ENCODE measurements around the gene BRSK1.
A peak's percentile ranks its signal among the peaks of the same experiment; 100 is the strongest.

The BRSK1 gene

GRCh38 chr19:55254625-55254977 lies 29.2 kb upstream of the BRSK1 start:
- no peak for DNase-seq

GRCh38 chr19:55255618-55256423 lies 28.0 kb upstream of the BRSK1 start:
- DNase-seq: no peak

GRCh38 chr19:55256562-55257460 lies 27.0 kb upstream of the BRSK1 start:
- no peak for DNase-seq

- peak; percentile 16 for DNase-seq
Observed at GRCh38 chr19:55257461-55258420, 26.1 kb upstream of the BRSK1 start.

- no peak for DNase-seq
Observed at GRCh38 chr19:55258476-55258827, 25.3 kb upstream of the BRSK1 start.

- DNase-seq: peak; percentile 99
Observed at GRCh38 chr19:55258828-55259539, 24.8 kb upstream of the BRSK1 start, which contains the start of gene PPP6R1. PPP6R1 (minus strand) TSS chr19:55259017; CDS start chr19:55247103, 11,914 bp downstream.

GRCh38 chr19:55259540-55260210 lies 24.1 kb upstream of the BRSK1 start:
- peak; percentile 16 for DNase-seq

- peak; percentile 98 for DNase-seq
Observed at GRCh38 chr19:55261671-55262126, 22.1 kb upstream of the BRSK1 start.

GRCh38 chr19:55262359-55262758 lies 21.4 kb upstream of the BRSK1 start:
- no peak for DNase-seq

- no peak for DNase-seq
Observed at GRCh38 chr19:55264531-55264930, 19.3 kb upstream of the BRSK1 start.

GRCh38 chr19:55265173-55265572 lies 18.6 kb upstream of the BRSK1 start:
- no peak for DNase-seq

- DNase-seq: no peak
Observed at GRCh38 chr19:55265723-55266386, 17.9 kb upstream of the BRSK1 start.

GRCh38 chr19:55266404-55266803 lies 17.4 kb upstream of the BRSK1 start:
- no peak for DNase-seq

GRCh38 chr19:55266840-55267239 lies 17.0 kb upstream of the BRSK1 start:
- no peak for DNase-seq

GRCh38 chr19:55269299-55269698 lies 14.5 kb upstream of the BRSK1 start:
- DNase-seq: no peak

GRCh38 chr19:55270172-55270942 lies 13.4 kb upstream of the BRSK1 start:
- no peak for DNase-seq

GRCh38 chr19:55272142-55272541 lies 11.7 kb upstream of the BRSK1 start:
- DNase-seq: no peak

GRCh38 chr19:55273978-55274707 lies 9.7 kb upstream of the BRSK1 start:
- DNase-seq: no peak

All from NCI-H2171 treated with DMSO at 0.1 percent for 48 hours (cell line).